Activated CD4-positive, alpha-beta T cell treated with anti-CD3 and anti-CD28 coated beads, Interleukin-2, amount 10 ng/mL, durations not matched to agents 7 days and 5 days (primary cell): ENCODE results near the gene ZNF469. TPM values are rescaled to one million over a fixed set of nuclear protein-coding genes. Genes with fewer than 3 reads are reported as not detected.

Source experiments
- CTCF ChIA-PET: fragments of 350-600 bp; sonication (Branson Sonifier 250); formaldehyde crosslinking; loops from one replicate; lab custom pipeline; 2021; ENCODE audit warnings: antibody characterized with exemption; lab: Charles Lee
- POLR2A ChIA-PET: fragments of 350-600 bp; sonication (Branson Sonifier 250); formaldehyde crosslinking; loops from one replicate; lab custom pipeline; 2021; ENCODE audit warnings: antibody characterized with exemption; lab: Charles Lee
- DNase-seq: peaks from one replicate; pipeline ENCODE4 v3.0.0-alpha.2; 2020
- H3K27ac Mint-ChIP-seq: one replicate; pipeline ENCODE4 v1.8.0; 2021; ENCODE audit warnings: mild to moderate bottlenecking, moderate library complexity, mixed read lengths
- H3K27me3 Mint-ChIP-seq: one replicate; pipeline ENCODE4 v1.8.0; 2021; ENCODE audit warnings: mixed read lengths
- H3K36me3 Mint-ChIP-seq: one replicate; pipeline ENCODE4 v1.8.0; 2021; ENCODE audit warnings: low read depth, mixed read lengths
- H3K4me1 Mint-ChIP-seq: one replicate; pipeline ENCODE4 v1.8.0; 2021; ENCODE audit warnings: mixed read lengths
- H3K4me3 Mint-ChIP-seq: one replicate; pipeline ENCODE4 v1.8.0; 2021; ENCODE audit warnings: mild to moderate bottlenecking, moderate library complexity, mixed read lengths
- H3K9me3 Mint-ChIP-seq: one replicate; pipeline ENCODE4 v1.8.0; 2021; ENCODE audit warnings: mixed read lengths
- total RNA-seq, 2 experiments: library from RNA; stranded (reverse); gene quantifications; one replicate each; pipeline ENCODE4 v1.2.3, GENCODE V29; 2021

ZNF469 gene
- total RNA-seq, result under 1 TPM; 0.20 to 0.23 TPM

- Mint-ChIP-seq H3K27ac (no peak within 1 kb of the TSS), H3K36me3 (no peaks in the 10 kb centered on the region), H3K9me3 (no peaks in the 10 kb centered on the region), H3K4me1 (no peaks in the 10 kb centered on the region), H3K4me3 (no peak within 1 kb of the TSS), H3K27me3 (peaks cover 26% of the 10 kb centered on the region)
- DNase-seq, result no peak
- CTCF ChIA-PET, result interaction anchor here (1.4 kb wide), 1 partner anchor 8 kb away, joined by 4 read pairs; no protein-coding TSS in a partner anchor
- POLR2A ChIA-PET, result no interaction called here
Measured at GRCh38 chr16:88382491-88383400, at the start of gene ZNF469. TSS of gene ZNF469 (plus strand) at chr16:88382959. CDS start at chr16:88427471, 44,512 bp downstream.

- no peak for DNase-seq
- Mint-ChIP-seq H3K4me1 (peaks cover 4% of the 10 kb centered on the region), H3K9me3 (peaks cover 12% of the 10 kb centered on the region), H3K27ac (no peak overlapping the region), H3K36me3 (no peaks in the 10 kb centered on the region), H3K27me3 (no peaks in the 10 kb centered on the region), H3K4me3 (no peak overlapping the region)
- ChIA-PET POLR2A (no interaction called here), CTCF (no interaction called here)
Measured at GRCh38 chr16:88333848-88334777, 48.6 kb upstream of the ZNF469 start.

GRCh38 chr16:88334778-88335720 lies 47.7 kb upstream of the ZNF469 start:
- peaks cover 4% of the 10 kb centered on the region for H3K4me1 Mint-ChIP-seq
- ChIA-PET CTCF (no interaction called here), POLR2A (no interaction called here)
- no peaks in the 10 kb centered on the region for H3K36me3 Mint-ChIP-seq
- H3K27me3 Mint-ChIP-seq, result no peaks in the 10 kb centered on the region
- H3K27ac Mint-ChIP-seq, result no peak overlapping the region
- peaks cover 12% of the 10 kb centered on the region for H3K9me3 Mint-ChIP-seq
- no peak for DNase-seq
- H3K4me3 Mint-ChIP-seq, result no peak overlapping the region

GRCh38 chr16:88337021-88337420 lies 45.7 kb upstream of the ZNF469 start:
- ChIA-PET POLR2A (no interaction called here), CTCF (no interaction called here)
- Mint-ChIP-seq H3K4me3 (no peak overlapping the region), H3K27ac (no peak overlapping the region), H3K27me3 (no peaks in the 10 kb centered on the region), H3K9me3 (peaks cover 12% of the 10 kb centered on the region), H3K4me1 (peaks cover 4% of the 10 kb centered on the region), H3K36me3 (no peaks in the 10 kb centered on the region)
- no peak for DNase-seq

GRCh38 chr16:88337538-88337937 lies 45.2 kb upstream of the ZNF469 start:
- H3K36me3 Mint-ChIP-seq, result no peaks in the 10 kb centered on the region
- no peak for DNase-seq
- H3K4me1 Mint-ChIP-seq, result peaks cover 4% of the 10 kb centered on the region
- no peak overlapping the region for H3K4me3 Mint-ChIP-seq
- CTCF ChIA-PET, result no interaction called here
- no peaks in the 10 kb centered on the region for H3K27me3 Mint-ChIP-seq
- H3K27ac Mint-ChIP-seq, result no peak overlapping the region
- peaks cover 12% of the 10 kb centered on the region for H3K9me3 Mint-ChIP-seq
- POLR2A ChIA-PET, result no interaction called here

- no peak for DNase-seq
- no peak overlapping the region for H3K4me3 Mint-ChIP-seq
- H3K27me3 Mint-ChIP-seq, result no peaks in the 10 kb centered on the region
- ChIA-PET POLR2A (no interaction called here), CTCF (no interaction called here)
- no peaks in the 10 kb centered on the region for H3K36me3 Mint-ChIP-seq
- peaks cover 4% of the 10 kb centered on the region for H3K4me1 Mint-ChIP-seq
- H3K27ac Mint-ChIP-seq, result no peak overlapping the region
- peaks cover 12% of the 10 kb centered on the region for H3K9me3 Mint-ChIP-seq
Measured at GRCh38 chr16:88338111-88338510, 44.6 kb upstream of the ZNF469 start.

- no peaks in the 10 kb centered on the region for H3K27me3 Mint-ChIP-seq
- H3K36me3 Mint-ChIP-seq, result no peaks in the 10 kb centered on the region
- H3K9me3 Mint-ChIP-seq, result peaks cover 12% of the 10 kb centered on the region
- ChIA-PET CTCF (no interaction called here), POLR2A (no interaction called here)
- no peak for DNase-seq
- H3K4me3 Mint-ChIP-seq, result no peak overlapping the region
- no peak overlapping the region for H3K27ac Mint-ChIP-seq
- no peaks in the 10 kb centered on the region for H3K4me1 Mint-ChIP-seq
Measured at GRCh38 chr16:88338896-88339295, 43.9 kb upstream of the ZNF469 start.

- Mint-ChIP-seq H3K27me3 (no peaks in the 10 kb centered on the region), H3K36me3 (no peaks in the 10 kb centered on the region), H3K9me3 (peaks cover 9% of the 10 kb centered on the region), H3K4me3 (no peak overlapping the region), H3K4me1 (no peaks in the 10 kb centered on the region), H3K27ac (no peak overlapping the region)
- CTCF ChIA-PET, result no interaction called here
- POLR2A ChIA-PET, result no interaction called here
- no peak for DNase-seq
Measured at GRCh38 chr16:88339930-88340754, 42.6 kb upstream of the ZNF469 start.

GRCh38 chr16:88340755-88341150 lies 42.0 kb upstream of the ZNF469 start:
- no peaks in the 10 kb centered on the region for H3K4me1 Mint-ChIP-seq
- CTCF ChIA-PET, result no interaction called here
- H3K4me3 Mint-ChIP-seq, result no peak overlapping the region
- no peak for DNase-seq
- no peaks in the 10 kb centered on the region for H3K36me3 Mint-ChIP-seq
- H3K9me3 Mint-ChIP-seq, result peaks cover 8% of the 10 kb centered on the region
- no peak overlapping the region for H3K27ac Mint-ChIP-seq
- POLR2A ChIA-PET, result no interaction called here
- no peaks in the 10 kb centered on the region for H3K27me3 Mint-ChIP-seq

- Mint-ChIP-seq H3K36me3 (no peaks in the 10 kb centered on the region), H3K4me1 (no peaks in the 10 kb centered on the region), H3K9me3 (peaks cover under 1% of the 10 kb centered on the region), H3K27ac (no peak overlapping the region), H3K27me3 (no peaks in the 10 kb centered on the region), H3K4me3 (no peak overlapping the region)
- no peak for DNase-seq
- CTCF ChIA-PET, result no interaction called here
- POLR2A ChIA-PET, result no interaction called here
Measured at GRCh38 chr16:88341551-88342290, 41.0 kb upstream of the ZNF469 start.

- no peak overlapping the region for H3K27ac Mint-ChIP-seq
- POLR2A ChIA-PET, result no interaction called here
- DNase-seq, result no peak
- no peaks in the 10 kb centered on the region for H3K27me3 Mint-ChIP-seq
- H3K4me1 Mint-ChIP-seq, result no peaks in the 10 kb centered on the region
- H3K4me3 Mint-ChIP-seq, result no peak overlapping the region
- H3K9me3 Mint-ChIP-seq, result no peaks in the 10 kb centered on the region
- H3K36me3 Mint-ChIP-seq, result no peaks in the 10 kb centered on the region
- CTCF ChIA-PET, result no interaction called here
Measured at GRCh38 chr16:88342491-88342890, 40.3 kb upstream of the ZNF469 start.
